Daoy (cell line): ENCODE measurements around the gene MYO5A. TPM values are rescaled to one million over a fixed set of nuclear protein-coding genes. Genes with fewer than 3 reads are reported as not detected.
A peak's percentile ranks its signal among the peaks of the same experiment; 100 is the strongest.
"Not testable (repeated sequence)": the region's sequence is repeated elsewhere in the genome, so short reads cannot be mapped to it uniquely, and the experiment has no call there.

Experiments used
- DNase-seq: peaks from one replicate; pipeline ENCODE4 v3.0.0-alpha.2; 2015; ENCODE audit warnings: low read depth
- total RNA-seq: library from RNA; depleted of rRNA; stranded (reverse); fragments of >200 nt; shearing (Covaris generic); gene quantifications from 2 replicates; pipeline ENCODE4 v1.2.3, GENCODE V29; 2014

MYO5A gene
- total RNA-seq, 1 experiment from 2014 or later: 57.4 TPM

GRCh38 chr15:52463638-52464037, 65.0 kb downstream of the MYO5A start:
- DNase-seq: no peak

DNA sequence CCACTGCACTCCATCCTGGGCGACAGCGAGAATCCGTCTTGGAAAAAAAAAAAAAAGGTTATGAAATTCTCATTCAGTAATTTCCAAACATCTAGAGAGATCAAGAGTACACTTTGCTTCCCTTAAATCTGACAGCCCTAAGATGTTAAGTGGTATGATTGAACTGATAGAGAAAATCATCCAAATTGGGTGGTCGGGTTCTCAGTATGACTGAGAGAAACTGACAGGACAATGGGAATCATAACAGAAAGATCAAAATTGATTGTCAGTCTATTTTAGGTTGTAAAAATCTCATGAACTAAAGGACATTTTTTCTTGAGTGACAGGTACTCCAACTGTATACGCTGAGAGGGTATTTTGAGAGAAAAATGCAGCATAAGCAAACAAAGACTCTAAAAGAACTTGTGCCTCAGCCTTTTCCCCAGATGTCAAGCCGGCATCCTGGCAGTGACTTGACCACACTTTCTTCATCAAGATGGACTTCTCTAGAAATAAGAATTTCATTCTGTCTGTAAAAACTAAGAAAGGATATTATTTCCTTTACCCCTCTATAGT, 65.8 kb downstream of the MYO5A start:
- no peak for DNase-seq

GRCh38 chr15:52459701-52460100, 69.0 kb downstream of the MYO5A start:
- not testable (repeated sequence) for DNase-seq

GRCh38 chr15:52459265-52459664, 69.4 kb downstream of the MYO5A start:
- DNase-seq: not testable (repeated sequence)

DNA sequence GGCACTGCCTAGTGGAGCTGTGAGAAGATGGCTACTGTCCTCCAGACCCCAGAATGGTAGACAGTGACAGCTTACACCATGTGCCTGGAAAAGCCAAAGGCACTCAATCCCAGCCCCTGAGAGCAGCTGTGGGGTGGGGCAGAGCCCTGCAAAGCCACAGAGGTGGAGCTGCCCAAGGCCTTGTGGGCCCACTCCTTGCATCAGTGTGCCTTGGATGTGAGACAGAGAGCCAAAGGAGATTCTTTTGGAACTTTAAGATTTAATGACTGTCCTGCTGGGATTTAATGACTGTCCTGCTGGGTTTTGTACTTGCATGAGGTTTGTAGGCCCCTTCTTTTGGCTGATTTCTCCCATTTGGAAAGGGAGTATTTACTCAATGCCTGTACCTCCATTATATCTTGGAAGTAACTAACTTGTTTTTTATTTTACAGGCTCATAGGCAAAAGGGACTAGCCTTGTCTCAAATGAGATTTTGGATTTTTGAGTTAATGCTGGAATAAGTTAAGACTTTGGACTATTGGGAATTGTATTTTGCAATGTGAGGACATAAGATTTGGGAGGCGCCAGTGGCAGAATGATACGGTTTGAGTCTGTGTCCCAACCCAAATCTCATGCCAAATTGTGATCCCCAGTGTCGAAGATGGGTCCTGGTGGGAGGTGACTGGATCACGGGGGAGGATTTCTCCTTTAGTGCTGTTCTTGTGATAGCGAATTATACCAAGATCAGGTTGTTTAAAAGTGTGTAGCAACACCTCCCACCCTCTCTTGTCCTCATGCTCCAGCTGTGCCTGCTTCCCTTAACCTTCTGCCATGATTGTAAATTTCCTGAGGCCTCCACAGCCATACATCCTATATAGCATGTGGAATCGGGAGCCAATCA, 80.4 kb downstream of the MYO5A start:
- no peak for DNase-seq

DNA sequence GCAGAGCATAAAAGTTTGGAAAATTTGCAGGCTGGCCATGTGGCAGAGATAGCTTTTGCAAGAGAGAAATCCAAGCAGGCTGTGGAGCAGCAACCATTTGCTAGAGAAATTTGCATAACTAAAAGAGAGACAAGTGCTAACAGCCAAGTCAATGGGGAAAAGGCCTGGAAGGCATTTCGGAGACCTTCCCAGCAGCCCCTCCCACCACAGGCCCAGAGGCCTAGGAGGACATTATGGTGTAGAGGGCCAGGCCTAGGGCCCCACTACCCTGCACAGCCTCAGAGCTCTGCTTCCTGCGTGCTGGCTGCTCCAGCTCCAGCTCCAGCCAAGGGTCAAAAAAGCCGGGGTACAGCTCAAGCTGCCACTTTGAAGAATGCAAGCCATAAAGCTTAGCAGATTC, 82.7 kb downstream of the MYO5A start:
- DNase-seq: no peak

DNA sequence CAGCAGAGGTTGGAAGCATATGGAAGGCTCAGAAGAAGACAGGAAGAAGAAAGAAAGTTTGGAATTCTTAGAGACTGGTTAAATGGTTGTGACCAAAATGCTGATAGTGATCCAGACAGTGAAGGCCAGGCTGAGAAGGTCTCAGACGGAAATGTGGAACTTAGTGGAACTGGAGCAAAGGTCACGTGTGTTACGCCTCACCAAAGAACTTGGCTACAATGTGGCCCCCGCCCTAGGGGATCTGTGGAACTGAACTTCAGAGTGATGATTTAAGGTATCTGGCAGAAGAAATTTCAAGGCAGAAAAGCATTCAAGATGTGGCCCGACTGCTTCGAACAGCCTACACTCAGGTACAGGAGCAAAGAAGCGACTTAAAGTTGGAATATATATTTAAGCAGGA, 83.1 kb downstream of the MYO5A start:
- DNase-seq: no peak

DNA sequence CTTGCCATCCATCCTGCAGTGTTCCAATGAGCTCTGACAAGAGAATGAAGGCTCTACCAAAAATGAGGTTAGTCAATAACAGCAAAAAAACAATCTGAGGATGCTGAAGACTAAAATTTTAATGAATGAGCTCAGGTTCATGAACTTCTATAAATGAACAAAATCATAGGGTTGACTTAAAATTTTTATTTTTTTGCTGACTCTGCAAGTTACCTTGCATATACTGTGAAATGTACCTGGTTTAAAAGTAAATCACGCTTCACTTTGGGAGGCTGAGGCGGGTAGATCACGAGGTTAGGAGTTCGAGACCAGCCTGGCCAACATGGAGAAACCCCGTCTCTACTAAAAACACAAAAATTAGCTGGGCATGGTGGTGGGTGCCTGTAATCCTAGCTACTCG, 85.5 kb downstream of the MYO5A start:
- not testable (repeated sequence) for DNase-seq

DNA sequence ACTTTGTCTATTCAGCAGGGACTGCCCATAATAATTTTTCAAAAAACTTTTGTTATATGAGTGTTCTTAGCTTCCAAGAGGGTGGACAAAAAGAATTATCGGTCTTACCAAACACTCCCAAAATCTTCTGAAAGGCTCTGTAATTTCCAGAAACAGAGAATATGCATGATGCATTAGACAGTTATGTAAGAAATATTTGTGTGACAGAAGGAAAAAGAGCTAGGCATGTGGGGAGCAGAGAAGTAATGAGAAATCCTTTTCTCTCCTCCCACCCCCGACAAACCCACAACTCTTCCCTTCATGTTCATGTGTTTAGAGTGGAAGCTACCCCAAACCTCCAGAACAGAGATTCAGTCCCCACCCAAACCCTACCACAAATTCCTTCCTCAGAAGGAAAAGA, 86.8 kb downstream of the MYO5A start:
- no peak for DNase-seq

GRCh38 chr15:52440946-52441345, 87.7 kb downstream of the MYO5A start:
- no peak for DNase-seq

DNA sequence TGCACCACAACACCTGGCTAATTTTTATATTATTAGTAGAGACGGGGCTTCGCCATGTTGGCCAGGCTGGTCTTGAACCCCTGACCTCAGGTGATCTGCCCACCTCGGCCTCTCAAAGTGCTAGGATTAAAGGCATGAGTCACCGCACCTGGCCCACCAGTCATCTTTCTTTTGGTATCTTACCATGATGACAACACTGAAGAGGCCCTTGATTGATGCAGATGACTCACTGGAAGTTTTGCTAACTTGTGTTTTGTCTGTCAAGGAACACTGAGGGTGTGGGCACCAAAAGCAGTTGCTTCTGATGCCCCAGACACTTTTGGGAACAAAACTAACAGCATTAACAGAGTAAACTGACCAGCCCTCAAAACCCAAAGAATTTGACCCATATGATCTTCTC, 88.3 kb downstream of the MYO5A start:
- DNase-seq: peak; percentile 87

- DNase-seq: peak; percentile 26
These were observed 89.2 kb downstream of the MYO5A start for GRCh38 chr15:52439470-52439869.

DNA sequence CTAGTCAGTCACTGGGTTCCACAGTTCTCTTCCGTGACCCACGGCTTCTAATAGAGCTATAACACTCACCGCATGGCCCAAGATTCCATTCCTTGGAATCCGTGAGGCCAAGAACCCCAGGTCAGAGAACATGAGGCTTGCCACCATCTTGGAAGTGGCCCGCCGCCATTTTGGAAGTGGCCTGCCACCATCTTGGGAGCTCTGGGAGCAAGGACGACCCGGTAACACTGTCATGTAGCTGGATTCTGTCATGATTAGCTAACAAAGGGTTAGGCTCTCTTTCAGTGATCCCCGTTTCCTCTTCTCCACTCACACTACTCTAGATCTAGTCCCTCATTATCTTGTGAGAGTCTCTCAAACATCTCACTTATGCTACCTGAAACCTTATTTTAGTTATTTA, 89.6 kb downstream of the MYO5A start:
- DNase-seq: not testable (repeated sequence)

GRCh38 chr15:52438047-52438446, 90.6 kb downstream of the MYO5A start:
- peak; percentile 83 for DNase-seq

DNA sequence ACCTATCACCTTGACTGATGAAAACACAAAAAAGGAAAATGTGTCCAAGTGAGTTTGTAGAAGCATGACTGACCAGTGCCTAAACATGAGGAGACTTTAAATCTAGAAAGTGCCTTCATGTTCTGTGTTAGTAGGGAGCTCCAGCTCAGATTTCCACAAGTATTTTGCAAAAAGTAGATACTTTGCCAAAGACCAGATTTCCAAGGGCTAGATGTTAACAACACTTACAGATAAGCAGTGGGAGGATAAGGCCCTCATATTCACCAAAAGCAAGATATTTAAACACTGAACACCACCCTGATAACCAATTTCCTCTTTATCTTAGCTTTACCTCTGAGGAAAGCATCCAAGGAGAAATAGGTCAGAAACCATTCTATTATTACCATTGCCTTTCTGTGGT, 91.0 kb downstream of the MYO5A start:
- no peak for DNase-seq

GRCh38 chr15:52436981-52437380, 91.7 kb downstream of the MYO5A start:
- DNase-seq: no peak

- DNase-seq: no peak
These were observed 93.8 kb downstream of the MYO5A start for GRCh38 chr15:52434885-52435284.

DNA sequence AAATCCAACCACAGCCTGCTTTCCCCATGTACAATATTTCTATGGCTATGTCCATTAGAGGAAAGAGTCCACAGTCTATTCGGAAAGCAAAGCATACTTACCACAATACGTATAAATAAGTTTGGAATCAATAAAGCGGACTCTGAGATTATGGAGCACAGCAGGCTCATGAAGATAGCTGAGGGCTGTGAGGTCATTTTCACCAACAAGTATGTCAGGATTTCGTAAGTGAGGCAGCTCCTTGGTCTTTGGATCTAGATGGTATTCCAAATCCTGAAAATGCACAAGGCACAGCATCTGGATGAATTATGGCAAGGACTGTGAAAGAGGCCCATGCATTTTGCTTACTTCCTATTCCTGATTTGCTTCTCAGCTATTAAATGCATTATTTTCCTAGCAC, 100.4 kb downstream of the MYO5A start:
- DNase-seq: no peak

DNA sequence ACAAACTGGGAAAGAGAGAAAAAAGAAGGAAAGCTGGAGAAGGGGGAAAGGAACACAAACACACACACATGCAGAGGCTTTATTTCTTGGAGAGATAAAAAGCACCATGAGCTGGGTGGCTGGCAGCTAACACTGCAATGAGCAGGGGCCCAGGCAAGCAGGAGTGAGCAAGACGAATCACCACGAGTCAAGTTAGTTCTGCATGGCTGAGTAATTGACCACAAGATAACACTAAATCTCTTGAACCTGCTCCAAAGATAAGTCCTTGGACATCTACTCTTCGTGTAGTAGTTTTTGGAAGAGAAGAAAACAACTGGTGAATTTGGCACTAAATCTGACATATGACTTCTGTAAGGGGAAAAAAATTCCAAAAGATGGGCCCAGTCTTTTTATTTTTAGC, 100.9 kb downstream of the MYO5A start:
- DNase-seq: peak; percentile 88

DNA sequence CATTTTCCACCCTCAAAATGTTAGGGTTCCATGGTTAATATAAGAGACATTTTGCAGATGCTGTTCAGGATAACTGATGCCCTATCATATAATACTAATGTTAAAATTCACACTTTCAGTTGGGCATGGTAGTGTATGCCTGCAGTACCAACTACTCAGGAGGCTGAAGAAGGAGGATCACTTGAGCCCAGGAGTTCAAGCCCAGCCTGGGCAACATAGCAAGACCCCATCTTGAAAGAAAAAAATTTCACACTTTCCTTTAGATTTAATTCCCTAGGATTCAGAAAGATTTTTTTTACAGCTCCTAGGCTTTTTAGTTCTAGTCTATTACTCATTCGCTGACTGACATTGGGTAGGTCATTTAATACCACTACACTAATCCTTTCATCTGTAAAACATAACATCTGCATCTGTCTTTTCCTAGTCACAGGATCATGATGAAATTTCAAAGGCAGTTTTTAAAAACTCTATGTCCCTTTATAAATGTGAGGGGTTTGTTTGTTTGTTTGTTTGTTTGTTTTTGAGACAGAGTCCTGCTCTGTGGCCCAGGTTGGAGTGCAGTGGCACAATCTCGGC, 103.7 kb downstream of the MYO5A start:
- no peak for DNase-seq

DNA sequence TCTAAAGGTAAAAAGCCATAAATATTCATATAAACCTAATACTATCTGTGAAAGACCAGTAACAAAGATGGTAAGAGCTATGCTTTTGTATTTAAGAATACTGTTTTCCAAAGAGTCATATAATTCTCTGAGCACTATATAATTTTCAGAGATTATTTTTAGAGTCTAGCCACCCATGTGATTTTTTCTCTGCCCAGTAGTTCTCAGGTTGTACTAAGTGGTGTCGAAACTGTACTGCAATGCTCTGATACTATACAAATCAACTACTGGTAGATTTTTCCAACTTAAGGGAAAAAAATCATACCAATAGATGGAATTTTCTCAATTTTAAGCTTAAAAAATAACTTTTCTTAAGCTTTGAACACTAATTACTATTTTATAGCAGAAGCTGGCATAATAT, 104.8 kb downstream of the MYO5A start:
- DNase-seq: no peak

- no peak for DNase-seq
These were observed 106.7 kb downstream of the MYO5A start for GRCh38 chr15:52422001-52422400.

DNA sequence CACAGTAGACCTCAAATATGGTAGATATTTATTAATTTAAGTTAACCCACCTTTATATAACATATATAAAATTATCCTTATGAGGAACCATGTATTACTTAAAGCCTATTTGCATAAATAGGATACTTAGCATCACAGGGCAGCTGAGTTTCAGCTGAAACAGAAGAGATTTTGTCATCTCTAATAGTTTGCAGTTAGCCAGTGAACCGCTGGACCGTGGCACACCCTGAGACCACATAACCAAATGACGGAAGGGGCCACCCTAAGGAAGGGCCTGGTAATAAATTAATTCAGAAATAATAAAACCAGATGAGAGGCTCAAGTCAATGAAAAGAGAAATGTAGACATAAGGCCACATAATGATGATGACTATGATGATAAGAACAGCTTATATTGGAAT, 107.7 kb downstream of the MYO5A start:
- DNase-seq: no peak
